ENCODE measurements around the gene TET2.
A peak's percentile ranks its signal among the peaks of the same experiment; 100 is the strongest.

TET2 gene

DNA sequence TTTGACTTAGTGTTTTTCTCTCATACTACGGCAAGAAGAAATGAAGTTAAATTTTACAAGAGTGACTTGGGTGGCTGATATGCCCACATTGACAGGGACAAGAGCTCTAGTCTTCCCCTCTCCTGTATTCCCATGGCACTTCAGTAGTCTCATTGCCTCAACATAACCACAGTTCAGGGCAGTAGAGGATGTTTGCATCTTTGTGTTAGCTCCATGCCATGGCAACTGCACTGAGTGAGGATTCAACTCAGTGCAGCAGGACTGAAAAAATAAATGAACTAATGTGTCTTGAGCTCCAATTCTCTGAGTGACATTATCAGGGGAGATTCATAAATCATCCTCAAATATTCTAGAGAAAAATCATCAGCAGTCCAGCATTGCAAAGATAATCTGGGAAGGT is 78.8 kb downstream of the TET2 start:
- TF ChIP-seq, protein P1, sequence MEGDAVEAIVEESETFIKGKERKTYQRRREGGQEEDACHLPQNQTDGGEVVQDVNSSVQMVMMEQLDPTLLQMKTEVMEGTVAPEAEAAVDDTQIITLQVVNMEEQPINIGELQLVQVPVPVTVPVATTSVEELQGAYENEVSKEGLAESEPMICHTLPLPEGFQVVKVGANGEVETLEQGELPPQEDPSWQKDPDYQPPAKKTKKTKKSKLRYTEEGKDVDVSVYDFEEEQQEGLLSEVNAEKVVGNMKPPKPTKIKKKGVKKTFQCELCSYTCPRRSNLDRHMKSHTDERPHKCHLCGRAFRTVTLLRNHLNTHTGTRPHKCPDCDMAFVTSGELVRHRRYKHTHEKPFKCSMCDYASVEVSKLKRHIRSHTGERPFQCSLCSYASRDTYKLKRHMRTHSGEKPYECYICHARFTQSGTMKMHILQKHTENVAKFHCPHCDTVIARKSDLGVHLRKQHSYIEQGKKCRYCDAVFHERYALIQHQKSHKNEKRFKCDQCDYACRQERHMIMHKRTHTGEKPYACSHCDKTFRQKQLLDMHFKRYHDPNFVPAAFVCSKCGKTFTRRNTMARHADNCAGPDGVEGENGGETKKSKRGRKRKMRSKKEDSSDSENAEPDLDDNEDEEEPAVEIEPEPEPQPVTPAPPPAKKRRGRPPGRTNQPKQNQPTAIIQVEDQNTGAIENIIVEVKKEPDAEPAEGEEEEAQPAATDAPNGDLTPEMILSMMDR (conservative IDR thresholded peaks at IDR 0.05; ENCODE audit: low read depth, low read length): no peak
- DNase-seq (ENCODE audit: low read depth): peak; percentile 4
- H3K4me3 ChIP-seq (ENCODE audit: low read depth, low read length): no peak overlapping the region

DNA sequence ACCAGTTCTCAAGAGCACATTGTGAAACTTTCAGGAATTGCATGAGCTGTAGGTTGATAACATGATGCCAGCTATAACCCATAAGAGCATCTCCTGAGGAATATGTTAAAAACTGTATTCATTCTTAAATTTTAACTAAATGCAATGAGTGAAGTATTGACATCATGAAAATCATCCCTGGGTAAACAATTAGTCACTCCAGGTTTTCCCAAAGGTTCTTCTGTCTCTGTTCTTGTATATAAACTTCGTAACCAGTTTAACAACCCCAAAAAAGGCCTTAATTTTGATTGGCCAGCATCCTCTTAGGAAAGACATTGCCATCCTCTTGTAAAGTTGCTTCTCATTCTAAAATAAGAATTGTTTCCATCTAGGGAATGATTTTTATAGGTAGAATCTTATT is 80.4 kb downstream of the TET2 start:
- no peak for DNase-seq (ENCODE audit: low read depth)
- H3K4me3 ChIP-seq (ENCODE audit: low read depth, low read length): no peak overlapping the region
- TF ChIP-seq, protein P1 (conservative IDR thresholded peaks at IDR 0.05; ENCODE audit: low read depth, low read length): no peak

- no peak for DNase-seq (ENCODE audit: low read depth)
- TF ChIP-seq, protein P1 (conservative IDR thresholded peaks at IDR 0.05; ENCODE audit: low read depth, low read length): no peak
- no peak overlapping the region for H3K4me3 ChIP-seq (ENCODE audit: low read depth, low read length)
Measured at GRCh38 chr4:105230287-105230686, 83.6 kb downstream of the TET2 start.

- H3K4me3 ChIP-seq (ENCODE audit: low read depth, low read length): no peak overlapping the region
- DNase-seq (ENCODE audit: low read depth): no peak
- TF ChIP-seq, protein P1 (conservative IDR thresholded peaks at IDR 0.05; ENCODE audit: low read depth, low read length): no peak
Measured at GRCh38 chr4:105232374-105232773, 85.7 kb downstream of the TET2 start.

- no peak for DNase-seq (ENCODE audit: low read depth)
- H3K4me3 ChIP-seq (ENCODE audit: low read depth, low read length): no peak overlapping the region
- TF ChIP-seq, protein P1 (conservative IDR thresholded peaks at IDR 0.05; ENCODE audit: low read depth, low read length): no peak
Measured at GRCh38 chr4:105234582-105234981, 87.9 kb downstream of the TET2 start.

GRCh38 chr4:105236202-105236915 is 89.7 kb downstream of the TET2 start:
- no peak for DNase-seq (ENCODE audit: low read depth)
- H3K4me3 ChIP-seq (ENCODE audit: low read depth, low read length): no peak overlapping the region
- TF ChIP-seq, protein P1 (conservative IDR thresholded peaks at IDR 0.05; ENCODE audit: low read depth, low read length): no peak

GRCh38 chr4:105236916-105237311 is 90.2 kb downstream of the TET2 start:
- no peak overlapping the region for H3K4me3 ChIP-seq (ENCODE audit: low read depth, low read length)
- TF ChIP-seq, protein P1 (conservative IDR thresholded peaks at IDR 0.05; ENCODE audit: low read depth, low read length): no peak
- no peak for DNase-seq (ENCODE audit: low read depth)

All from choroid plexus epithelial cell (primary cell).